ENCODE measurements around the gene JAZF1. TPM values are rescaled to one million over a fixed set of nuclear protein-coding genes. Genes with fewer than 3 reads are reported as not detected.

JAZF1 gene
- total and polyA plus RNA-seq, 2 of the 4 experiments (the other 2 are of a cell fraction) = 8.4 to 10.5 TPM

DNA sequence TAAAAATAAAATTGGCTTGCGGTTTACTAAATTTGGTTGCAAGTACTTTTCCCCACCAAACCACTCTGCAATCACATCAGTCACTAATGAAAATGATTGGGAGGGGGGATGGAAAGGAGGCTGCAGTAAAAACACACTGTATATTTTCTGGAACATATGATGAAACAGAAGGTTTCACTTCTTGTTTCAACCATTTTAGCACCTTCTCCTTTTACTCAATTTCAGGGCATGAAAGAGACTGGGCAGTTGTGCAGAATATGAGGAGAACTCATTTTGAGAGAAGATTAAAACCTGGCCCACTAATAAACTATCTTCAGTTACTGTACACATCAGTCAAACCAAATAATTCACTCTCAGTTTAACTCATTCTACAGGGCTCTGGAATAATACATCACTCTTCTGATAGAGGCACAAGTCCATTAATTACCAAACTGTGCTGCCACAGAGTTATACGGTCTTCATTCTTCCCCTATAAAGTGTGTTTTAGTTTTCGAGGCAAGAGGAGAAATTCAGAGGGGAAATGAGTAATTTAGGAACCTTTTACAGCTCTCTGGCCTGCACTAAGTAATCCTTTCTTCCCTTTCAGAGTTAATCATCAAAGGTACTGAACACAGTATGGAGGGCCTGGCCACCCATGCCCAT, 25.5 kb downstream of the JAZF1 start:
- peaks cover 48 to 82% of the 10 kb centered on the region in 2 experiments for H3K79me1 ChIP-seq (ENCODE audit: low read depth in 1 of 2, low read length in 2 of 2)
- no peak overlapping the region for H3K9ac ChIP-seq (ENCODE audit: low read depth, low read length)
- peak overlapping the region; percentile 77 for H3K14ac ChIP-seq (replicated peaks; ENCODE audit: low read depth, low read length)
- peak overlapping the region; percentile 83 for H3K4ac ChIP-seq (ENCODE audit: low read depth, low read length)
- H4K8ac ChIP-seq (ENCODE audit: low read depth in 2 of 2, low read length in 2 of 2) = peak overlapping the region in 1 of 2 experiments; percentile 60; a peak in 3 of 4 replicates
- peak overlapping the region; percentile 67; the same call in 2 of the 3 replicates for H2BK15ac ChIP-seq (ENCODE audit: low read depth, low read length)
- WGBS, 2 experiments (ENCODE audit: extremely low coverage in 2 of 2, insufficient read length in 1 of 2) = no CpG with 5 or more reads among the region's 3 CpGs
- BruUV-seq (replicated peaks) = no TSS peak
- H2BK5ac ChIP-seq (ENCODE audit: low read depth, low read length, poor library complexity, severe bottlenecking) = peak overlapping the region; percentile 34
- H3K23ac ChIP-seq (ENCODE audit: low read depth, low read length) = peak overlapping the region; percentile 79
- dilution Hi-C loops (cut with HindIII; ENCODE audit: low sequenced_read_pairs, unreplicated experiment) (no loop called here), in situ Hi-C loops (cut with MboI; ENCODE audit: low sequenced_read_pairs) (no loop called here), intact Hi-C loops (cut with micrococcal nuclease) (no loop called here)
- H2AK5ac ChIP-seq (ENCODE audit: low read depth, low read length) = peak overlapping the region; percentile 78
- H4K20me1 ChIP-seq (ENCODE audit: insufficient read depth, low read length) = no peaks in the 10 kb centered on the region
- DNase-seq = no peak
- H3K27me3 ChIP-seq (ENCODE audit: control insufficient read depth, insufficient read depth, low read length) = no peaks in the 10 kb centered on the region
- H3K4me2 ChIP-seq (ENCODE audit: low read depth, low read length) = peak overlapping the region; percentile 25; the same call in 1 of the 2 replicates
- peak overlapping the region; percentile 42 for H3K27ac ChIP-seq (ENCODE audit: insufficient read depth, low read length)
- H2BK20ac ChIP-seq (ENCODE audit: low read depth, low read length) = peak overlapping the region; percentile 79
- peaks cover 31% of the 10 kb centered on the region for H3K4me1 ChIP-seq (ENCODE audit: control insufficient read depth, insufficient read depth, low read length)
- H3K9me3 ChIP-seq (ENCODE audit: control insufficient read depth, insufficient read depth, low read length) = no peaks in the 10 kb centered on the region
- H2AK9ac ChIP-seq (replicated peaks; ENCODE audit: low read depth, low read length, poor library complexity) = no peak overlapping the region
- ATAC-seq (ENCODE audit: low read depth) = no peak
- ChIA-PET CTCF (no interaction called here), POLR2A (ENCODE audit: unreplicated experiment) (no interaction called here)
- H3K9me1 ChIP-seq (ENCODE audit: insufficient read depth, low read length) = peaks cover 21% of the 10 kb centered on the region
- H4K5ac ChIP-seq (ENCODE audit: low read depth, low read length) = peak overlapping the region; percentile 57; the same call in 1 of the 2 replicates
- peak overlapping the region; percentile 78 for H2BK120ac ChIP-seq (ENCODE audit: low read depth, low read length)
- H4K91ac ChIP-seq (ENCODE audit: insufficient read depth, low read depth, low read length) = peak overlapping the region; percentile 20
- no peak for TF ChIP-seq MAZ (IDR thresholded peaks at IDR 0.05; ENCODE audit: borderline replicate concordance, low read depth, low read length)
- peaks cover 2% of the 10 kb centered on the region for H3K36me3 ChIP-seq (ENCODE audit: control insufficient read depth, insufficient read depth, low read length)
- peak overlapping the region; percentile 85; the same call in 1 of the 2 replicates for H3K18ac ChIP-seq (ENCODE audit: low read depth, low read length)
- H3K4me3 ChIP-seq (ENCODE audit: insufficient read depth, low read depth, low read length) = no peak overlapping the region
- H2AFZ ChIP-seq (replicated peaks; ENCODE audit: low read length, poor library complexity) = no peak overlapping the region
- no peak overlapping the region for H3K56ac ChIP-seq (ENCODE audit: extremely low read depth, insufficient read depth, low read length)

All from IMR-90 (cell line).